CD14-positive monocyte (primary cell): ENCODE measurements around the gene CES2. TPM values are rescaled to one million over a fixed set of nuclear protein-coding genes. Genes with fewer than 3 reads are reported as not detected.

Experiments
- DNase-seq, 3 donors: peaks; one replicate each; pipeline ENCODE4 v3.0.0-alpha.2; 2011 to 2022
- H2AFZ ChIP-seq: 2 replicates; pipeline ENCODE4 v1.6.0; 2012; ENCODE audit warnings: mild to moderate bottlenecking, low read depth, low read length, inconsistent platforms; ENCODE audit not compliant: insufficient read depth, poor library complexity, severe bottlenecking
- H3K27ac ChIP-seq, 2 donors: 1 replicate in 1 of 2; 2 replicates in 1 of 2; pipeline ENCODE4 v1.5.1; 2012 to 2013; ENCODE audit warnings: low read length in 2 of 2, control low read depth in 1 of 2, inconsistent platforms in 1 of 2, low read depth in 1 of 2, mild to moderate bottlenecking in 1 of 2
- H3K27me3 ChIP-seq, 2 donors: one replicate each; pipeline versions ENCODE4 v1.6.0 to v1.6.1; 2011 to 2013; ENCODE audit warnings: low read length in 2 of 2; ENCODE audit not compliant: control insufficient read depth in 2 of 2, insufficient read depth in 2 of 2
- H3K36me3 ChIP-seq, 2 donors: replicated peaks in 1 of 2; 1 replicate in 1 of 2; 2 replicates in 1 of 2; pipeline versions ENCODE4 v1.5.1 to v1.6.1; 2012 to 2013; ENCODE audit warnings: low read length in 2 of 2, control low read depth in 1 of 2, inconsistent platforms in 1 of 2, mild to moderate bottlenecking in 1 of 2; ENCODE audit not compliant: insufficient read depth in 2 of 2, control insufficient read depth in 1 of 2
- H3K4me1 ChIP-seq, 2 donors: 1 replicate in 1 of 2; 2 replicates in 1 of 2; pipeline versions ENCODE4 v1.5.1 to v1.6.1; 2012 to 2013; ENCODE audit warnings: low read length in 2 of 2, control low read depth in 1 of 2, inconsistent platforms in 1 of 2, mild to moderate bottlenecking in 1 of 2, moderate library complexity in 1 of 2; ENCODE audit not compliant: insufficient read depth in 2 of 2, control insufficient read depth in 1 of 2
- H3K4me2 ChIP-seq: replicated peaks from 2 replicates; pipeline ENCODE3; 2012; ENCODE audit warnings: low read length, moderate library complexity, mild to moderate bottlenecking; ENCODE audit not compliant: poor library complexity, severe bottlenecking; ENCODE audit errors: extremely low read depth
- H3K4me3 ChIP-seq, 3 experiments: fragments of 200-600 bp in 1 of 3; sonication (generic) in 1 of 3; replicated peaks in 1 of 3; 1 replicate in 2 of 3; 2 replicates in 1 of 3; pipeline ENCODE4 v1.5.1; 2011 to 2013; ENCODE audit warnings: low read length in 3 of 3, mild to moderate bottlenecking in 3 of 3, control low read depth in 2 of 3, low read depth in 2 of 3, inconsistent platforms in 1 of 3, moderate library complexity in 1 of 3
- H3K79me2 ChIP-seq: 2 replicates; pipeline ENCODE4 v1.6.0; 2012; ENCODE audit warnings: mild to moderate bottlenecking, control low read depth, inconsistent platforms, low read length, moderate library complexity; ENCODE audit not compliant: insufficient read depth
- H3K9ac ChIP-seq: 2 replicates; pipeline ENCODE4 v1.6.0; 2017; ENCODE audit warnings: low read length, mild to moderate bottlenecking; ENCODE audit not compliant: insufficient read depth, poor library complexity, severe bottlenecking
- H3K9me3 ChIP-seq, 2 donors: replicated peaks in 1 of 2; 1 replicate in 1 of 2; 2 replicates in 1 of 2; pipeline versions ENCODE4 v1.5.1 to v1.6.1; 2012 to 2013; ENCODE audit warnings: low read length in 2 of 2, control low read depth in 1 of 2; ENCODE audit not compliant: control insufficient read depth in 1 of 2, insufficient read depth in 1 of 2
- H4K20me1 ChIP-seq: 2 replicates; pipeline ENCODE4 v1.6.0; 2012; ENCODE audit warnings: mild to moderate bottlenecking, low read length, control low read depth, moderate library complexity; ENCODE audit not compliant: insufficient read depth
- H3K27ac Mint-ChIP-seq, 7 donors: one replicate each; pipeline ENCODE4 v1.8.0; 2020; ENCODE audit warnings: mild to moderate bottlenecking in 7 of 7, mixed read lengths in 7 of 7, moderate library complexity in 6 of 7, inconsistent platforms in 2 of 7
- H3K27me3 Mint-ChIP-seq, 3 donors: one replicate each; pipeline ENCODE4 v1.8.0; 2021 to 2022; ENCODE audit warnings: low read depth in 3 of 3, mild to moderate bottlenecking in 3 of 3, mixed read lengths in 3 of 3, moderate library complexity in 3 of 3, inconsistent platforms in 1 of 3
- H3K36me3 Mint-ChIP-seq, 2 donors: one replicate each; pipeline ENCODE4 v1.8.0; 2020; ENCODE audit warnings: mixed read lengths in 2 of 2, inconsistent platforms in 1 of 2, mild to moderate bottlenecking in 1 of 2
- H3K4me1 Mint-ChIP-seq: one replicate; pipeline ENCODE4 v1.8.0; 2020; ENCODE audit warnings: mild to moderate bottlenecking, mixed read lengths
- H3K4me3 Mint-ChIP-seq, 2 donors: one replicate each; pipeline ENCODE4 v1.8.0; 2020; ENCODE audit warnings: mild to moderate bottlenecking in 2 of 2, mixed read lengths in 2 of 2, moderate library complexity in 1 of 2
- H3K9me3 Mint-ChIP-seq, 7 donors: one replicate each; pipeline ENCODE4 v1.8.0; 2020 to 2022; ENCODE audit warnings: mixed read lengths in 7 of 7, mild to moderate bottlenecking in 6 of 7, moderate library complexity in 6 of 7, inconsistent platforms in 2 of 7
- CTCF ChIP-seq: fragments of 200-600 bp; IDR thresholded peaks from one replicate; pipeline ENCODE4 v1.8.0; 2022; ENCODE audit warnings: antibody characterized with exemption, mild to moderate bottlenecking
- WGBS: methylation state at CpG from one replicate; pipeline ENCODE4 v1.1.5; 2013; ENCODE audit warnings: missing lambda C conversion rate; ENCODE audit not compliant: insufficient coverage; 5-methylcytosine and 5-hydroxymethylcytosine counted together
- intact Hi-C, 2 donors: fragments of 100-400 bp; cut with micrococcal nuclease; formaldehyde crosslinking; loops; one replicate each; pipeline versions ENCODE4 v1.15.0 to v1.15.1; 2023
- polyA plus RNA-seq, 3 donors: library from polyadenylated mRNA; depleted of rRNA in 1 of 3; unstranded in 2 of 3; stranded (reverse) in 1 of 3; fragments of 300-500 nt in 2 of 3; fragments of >200 nt in 1 of 3; fragmentation: Illumina TruSeq in 2 of 3; gene quantifications; 1 replicate in 2 of 3; 2 replicates in 1 of 3; pipeline ENCODE4 v1.2.3, GENCODE V29; 2012 to 2021

CES2 gene
- polyA plus RNA-seq, 3 donors = 14.0 to 29.0 (median 23.2) TPM

GRCh38 chr16:66918803-66919568 is 16.3 kb upstream of the CES2 start, which contains the start of gene CDH16:
Gene CDH16 (minus strand): TSS chr16:66918885. CDS start chr16:66918065, 820 bp downstream.
- H3K4me3 Mint-ChIP-seq = no peak within 1 kb of the TSS
- no peak for TF ChIP-seq CTCF
- 89% methylated on average over 7 of the region's 7 CpGs for WGBS

GRCh38 chr16:66919569-66920298 is 15.6 kb upstream of the CES2 start:
- Mint-ChIP-seq H3K4me3 (no peak overlapping the region), H3K9me3 (peaks cover 0 to 10% (median 2%) of the 10 kb centered on the region in 7 donors), H3K27ac (peak overlapping the region in 1 of 7 donors; percentile 17), H3K4me1 (peaks cover 6% of the 10 kb centered on the region), H3K36me3 (peaks cover 0 to 5% of the 10 kb centered on the region in 2 donors), H3K27me3 (peaks cover 36 to 56% (median 43%) of the 10 kb centered on the region in 3 donors)
- no peaks in the 10 kb centered on the region for H4K20me1 ChIP-seq
- no peak overlapping the region for H3K4me3 ChIP-seq
- H3K36me3 ChIP-seq = no peaks in the 10 kb centered on the region
- no peaks in the 10 kb centered on the region for H3K79me2 ChIP-seq
- WGBS = 100% methylated on average over 1 of the region's 5 CpGs
- H3K9me3 ChIP-seq = no peaks in the 10 kb centered on the region
- no peak overlapping the region for H3K27ac ChIP-seq
- no peak overlapping the region for H3K9ac ChIP-seq
- peaks cover 7 to 47% of the 10 kb centered on the region in 2 donors for H3K27me3 ChIP-seq
- intact Hi-C loops = no loop called here
- TF ChIP-seq CTCF = no peak
- no peak overlapping the region for H2AFZ ChIP-seq
- no peak for DNase-seq
- no peak overlapping the region for H3K4me2 ChIP-seq
- peaks cover 5 to 7% of the 10 kb centered on the region in 2 donors for H3K4me1 ChIP-seq

More at GRCh38 chr16:66918803-66919568, 16.3 kb upstream of the CES2 start, which contains the start of gene CDH16:
- H4K20me1 ChIP-seq = no peaks in the 10 kb centered on the region
- H3K79me2 ChIP-seq = no peaks in the 10 kb centered on the region
- H3K27ac ChIP-seq = no peak within 1 kb of the TSS
- H3K4me2 ChIP-seq = no peak within 1 kb of the TSS
- no peak within 1 kb of the TSS for H3K9ac ChIP-seq
- Mint-ChIP-seq H3K4me1 (peaks cover 4% of the 10 kb centered on the region), H3K27me3 (peaks cover 29 to 48% (median 36%) of the 10 kb centered on the region in 3 donors), H3K9me3 (peaks cover 0 to 6% (median 0%) of the 10 kb centered on the region in 7 donors), H3K36me3 (peaks cover 0 to 5% of the 10 kb centered on the region in 2 donors), H3K27ac (peak within 1 kb of the TSS in 2 of 7 donors; percentile 18 to 36)
- no peak for DNase-seq
- H3K9me3 ChIP-seq = no peaks in the 10 kb centered on the region
- H2AFZ ChIP-seq = no peak within 1 kb of the TSS
- H3K4me3 ChIP-seq = no peak within 1 kb of the TSS
- peaks cover 3% of the 10 kb centered on the region in 2 donors for H3K4me1 ChIP-seq
- intact Hi-C loops = no loop called here
- H3K27me3 ChIP-seq = peaks cover 2 to 39% of the 10 kb centered on the region in 2 donors
- H3K36me3 ChIP-seq = no peaks in the 10 kb centered on the region
